ENCODE data around the gene POU3F1. TPM values are rescaled to one million over a fixed set of nuclear protein-coding genes. Genes with fewer than 3 reads are reported as not detected.

The POU3F1 gene
- total RNA-seq, 1 experiment from 2014 or later: not detected

DNA sequence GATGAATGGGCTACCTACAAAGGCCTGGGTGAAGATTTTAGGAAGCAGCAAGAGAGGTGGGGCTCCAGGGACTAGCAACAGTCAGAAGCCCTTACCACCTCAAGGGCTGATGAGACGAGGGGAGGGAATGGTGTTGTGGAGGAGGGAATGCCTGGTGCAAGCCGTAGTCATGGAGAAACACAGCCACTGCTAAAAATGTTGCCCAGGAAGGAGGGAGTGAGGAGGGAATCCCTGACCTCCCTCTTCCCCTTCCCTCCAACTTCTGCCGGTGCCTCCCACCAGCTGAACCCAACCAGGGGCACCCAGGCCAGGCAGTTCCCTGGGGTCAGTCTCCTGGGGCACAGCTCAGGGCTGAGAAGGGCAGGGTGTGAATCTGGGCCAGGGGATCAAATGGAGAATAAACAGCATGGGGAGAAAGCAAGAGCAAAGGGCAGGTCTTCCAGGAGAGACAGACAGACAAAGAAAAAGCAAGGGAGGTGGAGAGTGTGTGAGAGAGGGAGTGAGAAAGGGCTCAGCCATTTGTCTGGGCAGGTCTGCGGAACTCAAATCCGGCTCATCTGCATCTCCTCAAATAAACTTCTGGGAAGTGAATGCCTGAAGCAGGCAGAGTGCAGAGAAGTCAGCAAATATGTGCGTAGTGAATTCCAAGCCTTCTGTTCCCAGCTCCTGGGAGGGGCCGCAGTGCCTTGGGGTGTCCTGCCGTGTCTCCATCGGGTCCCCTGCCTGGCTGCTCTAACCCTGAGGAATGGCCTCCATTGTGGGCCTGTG, 27.1 kb upstream of the POU3F1 start:
- Histone ChIP-seq H3K36me3 (ENCODE audit: control insufficient read depth, insufficient read depth, low read length) (no peaks in the 10 kb centered on the region), H3K4me3 (ENCODE audit: low read depth, low read length) (no peak overlapping the region), H3K4me1 (no peaks in the 10 kb centered on the region), H3K9me3 (no peaks in the 10 kb centered on the region), H3K27me3 (replicated peaks; ENCODE audit: control insufficient read depth, insufficient read depth, low read length) (no peaks in the 10 kb centered on the region)
- ChIA-PET POLR2A (no interaction called here), CTCF (no interaction called here)
- H3K4me1 Mint-ChIP-seq (ENCODE audit: low read depth, unreplicated experiment): peaks cover 8% of the 10 kb centered on the region
- H3K9me3 Mint-ChIP-seq (ENCODE audit: unreplicated experiment): no peaks in the 10 kb centered on the region
- BruUV-seq (replicated peaks): no TSS peak
- no peak overlapping the region for H3K4me3 Mint-ChIP-seq (ENCODE audit: unreplicated experiment)
- no peaks in the 10 kb centered on the region for H3K36me3 Mint-ChIP-seq (ENCODE audit: insufficient read depth, unreplicated experiment)
- peaks cover 22% of the 10 kb centered on the region for H3K27me3 Mint-ChIP-seq (ENCODE audit: insufficient read depth, unreplicated experiment)
- H3K27ac Mint-ChIP-seq (ENCODE audit: unreplicated experiment): no peak overlapping the region
- TF ChIP-seq, protein P1, sequence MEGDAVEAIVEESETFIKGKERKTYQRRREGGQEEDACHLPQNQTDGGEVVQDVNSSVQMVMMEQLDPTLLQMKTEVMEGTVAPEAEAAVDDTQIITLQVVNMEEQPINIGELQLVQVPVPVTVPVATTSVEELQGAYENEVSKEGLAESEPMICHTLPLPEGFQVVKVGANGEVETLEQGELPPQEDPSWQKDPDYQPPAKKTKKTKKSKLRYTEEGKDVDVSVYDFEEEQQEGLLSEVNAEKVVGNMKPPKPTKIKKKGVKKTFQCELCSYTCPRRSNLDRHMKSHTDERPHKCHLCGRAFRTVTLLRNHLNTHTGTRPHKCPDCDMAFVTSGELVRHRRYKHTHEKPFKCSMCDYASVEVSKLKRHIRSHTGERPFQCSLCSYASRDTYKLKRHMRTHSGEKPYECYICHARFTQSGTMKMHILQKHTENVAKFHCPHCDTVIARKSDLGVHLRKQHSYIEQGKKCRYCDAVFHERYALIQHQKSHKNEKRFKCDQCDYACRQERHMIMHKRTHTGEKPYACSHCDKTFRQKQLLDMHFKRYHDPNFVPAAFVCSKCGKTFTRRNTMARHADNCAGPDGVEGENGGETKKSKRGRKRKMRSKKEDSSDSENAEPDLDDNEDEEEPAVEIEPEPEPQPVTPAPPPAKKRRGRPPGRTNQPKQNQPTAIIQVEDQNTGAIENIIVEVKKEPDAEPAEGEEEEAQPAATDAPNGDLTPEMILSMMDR (IDR thresholded peaks at IDR 0.05; ENCODE audit: insufficient read depth in 1 of 2, low read depth in 1 of 2, low read length in 1 of 2, severe bottlenecking in 1 of 2, unreplicated experiment in 1 of 2): no peak
- no peak for DNase-seq
- intact Hi-C loops (cut with micrococcal nuclease; ENCODE audit: unreplicated experiment): no loop called here

DNA sequence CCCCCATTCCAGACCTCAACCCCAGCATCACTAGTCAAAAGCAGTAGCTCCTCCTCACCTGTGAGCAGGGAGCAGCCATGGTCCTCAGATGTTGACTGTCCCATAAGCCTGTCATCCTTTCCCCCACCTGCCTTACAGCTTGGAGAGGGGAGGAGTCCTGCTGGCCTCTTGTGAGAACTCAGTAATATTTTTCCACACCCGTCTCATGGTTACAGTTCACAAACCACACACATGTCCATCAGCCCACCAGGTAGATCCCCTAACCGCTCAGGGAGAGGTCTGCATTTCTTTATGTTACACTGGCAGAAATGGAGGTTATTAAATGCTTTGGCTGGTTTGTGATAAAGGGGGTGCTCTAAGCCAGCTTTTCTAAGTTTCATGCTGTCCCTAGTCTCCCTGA, 26.3 kb upstream of the POU3F1 start:
- no peaks in the 10 kb centered on the region for H3K36me3 Mint-ChIP-seq (ENCODE audit: insufficient read depth, unreplicated experiment)
- POLR2A ChIA-PET: no interaction called here

DNA sequence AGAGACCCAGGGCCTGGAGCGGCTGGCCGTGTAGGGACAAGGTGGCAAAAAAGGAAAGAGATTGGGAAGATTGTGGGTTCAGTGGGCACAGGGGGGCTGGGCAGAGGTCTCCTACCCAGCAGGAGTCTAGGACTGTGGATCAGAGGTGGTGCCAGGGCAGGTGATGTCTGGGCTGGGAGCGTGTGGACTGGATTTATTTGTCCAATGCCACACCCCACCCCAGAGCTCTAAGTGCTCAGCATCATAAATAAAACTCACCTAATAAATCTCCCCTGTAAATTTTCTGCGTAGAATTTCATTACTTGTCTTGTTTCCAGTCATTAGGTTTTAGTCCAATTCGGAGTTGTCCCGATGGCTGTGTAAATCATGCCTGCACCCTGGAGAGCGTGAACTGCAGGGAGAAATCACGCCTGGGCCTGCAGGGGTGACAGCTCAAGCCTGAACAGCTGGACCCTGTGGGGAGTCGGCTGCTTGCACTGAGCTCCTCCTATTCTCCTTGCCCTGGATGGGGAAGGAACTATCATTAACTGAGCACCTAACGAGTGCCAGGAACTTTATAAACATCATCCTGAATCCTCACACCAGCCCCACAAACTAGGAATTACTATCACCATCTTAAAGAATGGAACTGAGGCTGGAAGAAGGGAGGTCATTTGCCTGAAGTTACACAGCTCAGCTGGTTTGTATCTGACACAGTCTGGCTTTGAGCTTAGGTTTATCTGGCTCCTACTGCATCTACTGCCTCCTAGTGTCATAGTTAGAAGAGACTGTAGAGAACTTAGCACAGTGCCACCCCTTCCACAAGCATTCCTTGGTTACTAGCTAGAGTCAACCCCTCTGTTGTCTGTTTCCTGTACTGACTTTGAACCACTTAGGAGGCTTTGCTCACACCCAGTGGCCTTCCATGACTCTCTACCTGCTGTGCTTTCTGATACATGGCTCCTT, 25.0 kb upstream of the POU3F1 start:
- TF ChIP-seq, protein P1 (IDR thresholded peaks at IDR 0.05; ENCODE audit: insufficient read depth in 1 of 2, low read depth in 1 of 2, low read length in 1 of 2, severe bottlenecking in 1 of 2, unreplicated experiment in 1 of 2): peak in 1 of 2 experiments; percentile 31
- Mint-ChIP-seq H3K36me3 (ENCODE audit: insufficient read depth, unreplicated experiment) (no peaks in the 10 kb centered on the region), H3K4me3 (ENCODE audit: unreplicated experiment) (no peak overlapping the region), H3K9me3 (ENCODE audit: unreplicated experiment) (no peaks in the 10 kb centered on the region), H3K4me1 (ENCODE audit: low read depth, unreplicated experiment) (peaks cover 8% of the 10 kb centered on the region), H3K27me3 (ENCODE audit: insufficient read depth, unreplicated experiment) (peaks cover 31% of the 10 kb centered on the region), H3K27ac (ENCODE audit: unreplicated experiment) (no peak overlapping the region)
- ChIA-PET CTCF (interaction anchor here (0.6 to 1.2 kb wide), 5 partner anchors 9 to 669 kb away, joined by 3 to 4 read pairs (median 3); no protein-coding TSS in a partner anchor), POLR2A (no interaction called here)
- Histone ChIP-seq H3K36me3 (ENCODE audit: control insufficient read depth, insufficient read depth, low read length) (no peaks in the 10 kb centered on the region), H3K4me1 (no peaks in the 10 kb centered on the region), H3K27me3 (replicated peaks; ENCODE audit: control insufficient read depth, insufficient read depth, low read length) (no peaks in the 10 kb centered on the region), H3K9me3 (no peaks in the 10 kb centered on the region), H3K4me3 (ENCODE audit: low read depth, low read length) (no peak overlapping the region)
- DNase-seq: no peak
- BruUV-seq (replicated peaks): no TSS peak
- intact Hi-C loops (cut with micrococcal nuclease; ENCODE audit: unreplicated experiment): no loop called here

More for the DNA sequence above, 26.3 kb upstream of the POU3F1 start:
- no peak overlapping the region for H3K4me3 ChIP-seq (ENCODE audit: low read depth, low read length)
- Mint-ChIP-seq H3K4me1 (ENCODE audit: low read depth, unreplicated experiment) (peaks cover 8% of the 10 kb centered on the region), H3K9me3 (ENCODE audit: unreplicated experiment) (no peaks in the 10 kb centered on the region), H3K27me3 (ENCODE audit: insufficient read depth, unreplicated experiment) (peaks cover 22% of the 10 kb centered on the region), H3K27ac (ENCODE audit: unreplicated experiment) (no peak overlapping the region), H3K4me3 (ENCODE audit: unreplicated experiment) (no peak overlapping the region)
- no peaks in the 10 kb centered on the region for H3K9me3 ChIP-seq
- no TSS peak for BruUV-seq (replicated peaks)
- intact Hi-C loops (cut with micrococcal nuclease; ENCODE audit: unreplicated experiment): no loop called here
- CTCF ChIA-PET: no interaction called here
- TF ChIP-seq, protein P1 (IDR thresholded peaks at IDR 0.05; ENCODE audit: insufficient read depth in 1 of 2, low read depth in 1 of 2, low read length in 1 of 2, severe bottlenecking in 1 of 2, unreplicated experiment in 1 of 2): no peak
- no peaks in the 10 kb centered on the region for H3K36me3 ChIP-seq (ENCODE audit: control insufficient read depth, insufficient read depth, low read length)
- H3K4me1 ChIP-seq: no peaks in the 10 kb centered on the region
- DNase-seq: no peak
- H3K27me3 ChIP-seq (replicated peaks; ENCODE audit: control insufficient read depth, insufficient read depth, low read length): no peaks in the 10 kb centered on the region
